ENCODE data around the gene LINC00237. TPM values are rescaled to one million over a fixed set of nuclear protein-coding genes. Genes with fewer than 3 reads are reported as not detected.

The LINC00237 gene
- total RNA-seq, 4 donors from 2014 or later: 0.33 TPM; not detected in 3

- H3K27ac ChIP-seq: no peak overlapping the region
- intact Hi-C loops (cut with DNase I): no loop called here
These were observed 1.7 kb downstream of the LINC00237 start for GRCh38 chr20:21104466-21104761.

DNA sequence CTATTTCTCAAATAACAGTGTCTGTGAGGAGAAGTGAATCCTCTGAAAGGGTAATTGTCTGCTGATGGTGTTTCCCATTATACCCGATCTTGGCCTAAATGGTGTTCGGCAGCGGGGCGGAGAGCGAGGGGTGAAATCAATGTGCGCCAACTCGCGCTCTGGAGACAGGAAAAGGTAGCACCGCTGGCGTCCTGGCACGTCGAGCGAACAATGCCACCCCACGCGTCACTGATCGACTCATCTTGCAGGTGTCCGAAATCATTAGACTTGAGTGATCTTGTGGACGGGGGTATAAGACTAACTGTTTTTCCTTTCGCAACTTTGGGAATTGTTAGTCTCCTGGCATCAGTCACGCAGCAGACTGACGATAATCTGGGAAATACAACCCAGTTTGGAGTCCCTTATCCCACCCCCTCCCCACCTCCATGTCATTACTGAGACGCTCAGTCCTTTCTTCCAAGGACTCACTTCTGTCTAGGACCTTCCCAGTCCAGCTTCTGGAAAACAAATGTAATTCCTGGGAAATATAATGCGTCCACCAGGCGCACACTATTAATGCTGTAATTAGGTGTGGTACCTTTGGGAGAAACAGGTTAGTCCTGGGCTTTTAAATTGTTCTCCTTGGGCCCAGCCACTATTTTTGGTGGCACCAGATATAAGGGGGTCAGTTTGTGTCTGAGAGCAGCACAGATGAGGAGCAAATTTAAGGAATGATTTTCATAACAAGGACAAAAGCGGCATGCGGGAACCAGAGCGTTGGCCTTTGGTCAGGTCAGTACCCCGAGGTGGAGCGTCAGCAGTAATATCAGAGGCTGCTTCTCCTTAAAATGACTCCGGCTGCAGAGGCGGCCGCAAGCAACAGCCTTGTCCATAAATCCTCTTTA, 2.3 kb downstream of the LINC00237 start:
- H3K27me3 ChIP-seq: peaks cover 68% of the 10 kb centered on the region
- H3K36me3 ChIP-seq: no peaks in the 10 kb centered on the region
- no peak for DNase-seq
- H3K4me3 ChIP-seq (replicated peaks in 1 of 3): no peak overlapping the region
- intact Hi-C loops (cut with DNase I): no loop called here
- no peak overlapping the region for H3K27ac ChIP-seq
- H3K4me1 ChIP-seq: peaks cover 30 to 50% of the 10 kb centered on the region in 2 donors
- WGBS, 2 donors: 12 to 19% methylated on average over 32 of the region's 32 CpGs
- TF ChIP-seq, protein P1, sequence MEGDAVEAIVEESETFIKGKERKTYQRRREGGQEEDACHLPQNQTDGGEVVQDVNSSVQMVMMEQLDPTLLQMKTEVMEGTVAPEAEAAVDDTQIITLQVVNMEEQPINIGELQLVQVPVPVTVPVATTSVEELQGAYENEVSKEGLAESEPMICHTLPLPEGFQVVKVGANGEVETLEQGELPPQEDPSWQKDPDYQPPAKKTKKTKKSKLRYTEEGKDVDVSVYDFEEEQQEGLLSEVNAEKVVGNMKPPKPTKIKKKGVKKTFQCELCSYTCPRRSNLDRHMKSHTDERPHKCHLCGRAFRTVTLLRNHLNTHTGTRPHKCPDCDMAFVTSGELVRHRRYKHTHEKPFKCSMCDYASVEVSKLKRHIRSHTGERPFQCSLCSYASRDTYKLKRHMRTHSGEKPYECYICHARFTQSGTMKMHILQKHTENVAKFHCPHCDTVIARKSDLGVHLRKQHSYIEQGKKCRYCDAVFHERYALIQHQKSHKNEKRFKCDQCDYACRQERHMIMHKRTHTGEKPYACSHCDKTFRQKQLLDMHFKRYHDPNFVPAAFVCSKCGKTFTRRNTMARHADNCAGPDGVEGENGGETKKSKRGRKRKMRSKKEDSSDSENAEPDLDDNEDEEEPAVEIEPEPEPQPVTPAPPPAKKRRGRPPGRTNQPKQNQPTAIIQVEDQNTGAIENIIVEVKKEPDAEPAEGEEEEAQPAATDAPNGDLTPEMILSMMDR (IDR thresholded peaks at IDR 0.05): no peak
- no peaks in the 10 kb centered on the region for H3K9me3 ChIP-seq

More at GRCh38 chr20:21104466-21104761, 1.7 kb downstream of the LINC00237 start:
- DNase-seq: no peak
- Histone ChIP-seq H3K36me3 (no peaks in the 10 kb centered on the region), H3K27me3 (peaks cover 62% of the 10 kb centered on the region), H3K4me3 (replicated peaks in 1 of 3) (no peak overlapping the region), H3K9me3 (no peaks in the 10 kb centered on the region), H3K4me1 (peaks cover 30 to 50% of the 10 kb centered on the region in 2 donors)
- WGBS, 2 donors: 10 to 13% methylated on average over 3 to 5 of the region's 5 CpGs
- TF ChIP-seq, protein P1 (IDR thresholded peaks at IDR 0.05): no peak
- no peak for TF ChIP-seq POLR2A (IDR thresholded peaks at IDR 0.05)

- Histone ChIP-seq H3K36me3 (no peaks in the 10 kb centered on the region), H3K27me3 (peaks cover 73% of the 10 kb centered on the region), H3K4me1 (peaks cover 30 to 50% of the 10 kb centered on the region in 2 donors), H3K4me3 (replicated peaks in 1 of 3) (peak overlapping the region in 1 of 3 donors; percentile 18), H3K27ac (no peak overlapping the region), H3K9me3 (no peaks in the 10 kb centered on the region)
- intact Hi-C loops (cut with DNase I): no loop called here
- peak; percentile 51 to 61 for DNase-seq
- 2 to 4% methylated on average over 28 to 34 of the region's 38 CpGs for WGBS, 2 donors
- TF ChIP-seq, protein P1 (IDR thresholded peaks at IDR 0.05): no peak
- no peak for TF ChIP-seq POLR2A (IDR thresholded peaks at IDR 0.05)
These were observed 3.4 kb downstream of the LINC00237 start for GRCh38 chr20:21102603-21103311.

DNA sequence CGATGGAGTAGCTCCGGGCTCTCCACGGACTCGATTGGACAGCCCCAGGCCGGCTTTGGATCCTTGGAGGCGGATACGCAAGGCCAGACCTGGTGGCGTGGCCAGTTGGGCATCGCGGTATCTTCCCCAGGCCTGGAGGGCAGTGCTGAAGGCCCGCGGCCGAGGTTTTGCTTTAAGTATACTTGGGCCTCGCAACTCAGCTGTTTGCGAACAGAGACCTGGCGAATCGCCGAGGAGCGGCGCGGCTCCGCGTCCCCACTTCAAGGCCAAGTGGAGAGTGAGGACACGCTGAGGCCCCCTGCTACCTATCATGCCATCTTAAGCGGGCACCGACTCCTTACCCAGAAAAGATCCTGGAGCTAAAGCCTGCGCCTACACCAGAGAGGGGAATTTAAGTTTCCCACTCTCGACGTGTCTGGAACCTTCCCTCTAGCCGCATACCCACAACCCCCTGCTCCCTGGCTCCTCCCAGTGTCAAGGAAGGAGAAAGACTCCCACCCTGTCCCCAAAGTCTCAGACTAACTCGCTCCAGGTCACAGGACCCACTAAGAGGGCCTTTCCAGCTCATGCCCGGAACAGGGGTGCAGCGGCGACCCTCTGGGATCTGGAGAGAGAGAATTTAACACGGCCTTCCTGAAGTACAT, 4.1 kb downstream of the LINC00237 start:
- Histone ChIP-seq H3K9me3 (no peaks in the 10 kb centered on the region), H3K27ac (no peak overlapping the region), H3K36me3 (no peaks in the 10 kb centered on the region), H3K4me1 (peaks cover 30 to 50% of the 10 kb centered on the region in 2 donors), H3K4me3 (replicated peaks in 1 of 3) (peak overlapping the region in 1 of 3 donors; percentile 18), H3K27me3 (peaks cover 73% of the 10 kb centered on the region)
- DNase-seq: peak in 1 of 2 donors; percentile 13
- TF ChIP-seq POLR2A (IDR thresholded peaks at IDR 0.05): no peak
- TF ChIP-seq, protein P1 (IDR thresholded peaks at IDR 0.05): no peak
- WGBS, 2 donors: 6 to 8% methylated on average over 18 to 27 of the region's 35 CpGs
- intact Hi-C loops (cut with DNase I): no loop called here

Data from thyroid gland (tissue), 4 donors.